KMS-11 (cell line): ENCODE results near the gene MCF2.

Source experiments
- H2AFZ ChIP-seq: fragments of 200-600 bp; sonication (generic); 2 replicates; pipeline ENCODE4 v1.6.1; 2016; ENCODE audit warnings: antibody characterized with exemption, mixed run types, low read depth
- H3K27ac ChIP-seq: fragments of 200-600 bp; sonication (generic); 2 replicates; pipeline ENCODE4 v1.6.1; 2016; ENCODE audit warnings: mild to moderate bottlenecking, mixed run types
- H3K27me3 ChIP-seq: fragments of 200-600 bp; sonication (generic); 2 replicates; pipeline ENCODE4 v1.6.1; 2017; ENCODE audit warnings: mild to moderate bottlenecking, low read depth, mixed run types, moderate library complexity; ENCODE audit not compliant: insufficient read depth
- H3K36me3 ChIP-seq: fragments of 200-600 bp; sonication (generic); 2 replicates; pipeline ENCODE4 v1.6.1; 2017; ENCODE audit warnings: mild to moderate bottlenecking, mixed run types; ENCODE audit not compliant: insufficient read depth
- H3K4me1 ChIP-seq: fragments of 200-600 bp; sonication (generic); 2 replicates; pipeline ENCODE4 v1.6.1; 2016; ENCODE audit warnings: mild to moderate bottlenecking, low read depth, mixed run types; ENCODE audit not compliant: poor library complexity, severe bottlenecking
- H3K4me2 ChIP-seq: fragments of 200-600 bp; sonication (generic); 2 replicates; pipeline ENCODE4 v1.7.0; 2016; ENCODE audit warnings: mild to moderate bottlenecking, mixed run types
- H3K4me3 ChIP-seq: fragments of 200-600 bp; sonication (generic); IDR thresholded peaks from 2 replicates; pipeline ENCODE4 v1.6.1; 2017; ENCODE audit warnings: low read depth, low read length, mixed read lengths; ENCODE audit not compliant: insufficient read depth
- H3K79me2 ChIP-seq: fragments of 200-600 bp; sonication (generic); 2 replicates; pipeline ENCODE4 v1.6.1; 2016; ENCODE audit warnings: low read depth, mixed run types; ENCODE audit not compliant: insufficient read depth
- H3K9ac ChIP-seq: fragments of 200-600 bp; sonication (generic); 2 replicates; pipeline ENCODE4 v1.6.1; 2016; ENCODE audit warnings: mild to moderate bottlenecking, mixed run types
- H4K20me1 ChIP-seq: fragments of 200-600 bp; sonication (generic); 2 replicates; pipeline ENCODE4 v1.6.1; 2016; ENCODE audit warnings: mild to moderate bottlenecking, mixed run types; ENCODE audit not compliant: insufficient read depth
- TF ChIP-seq, protein P1 (sequence below): fragments of 200-600 bp; sonication (generic); conservative IDR thresholded peaks from 2 replicates; pipeline ENCODE4 v1.6.1; 2017; ENCODE audit warnings: low read depth, mild to moderate bottlenecking, antibody characterized with exemption, low read length, moderate library complexity, mixed read lengths

MCF2 gene

DNA sequence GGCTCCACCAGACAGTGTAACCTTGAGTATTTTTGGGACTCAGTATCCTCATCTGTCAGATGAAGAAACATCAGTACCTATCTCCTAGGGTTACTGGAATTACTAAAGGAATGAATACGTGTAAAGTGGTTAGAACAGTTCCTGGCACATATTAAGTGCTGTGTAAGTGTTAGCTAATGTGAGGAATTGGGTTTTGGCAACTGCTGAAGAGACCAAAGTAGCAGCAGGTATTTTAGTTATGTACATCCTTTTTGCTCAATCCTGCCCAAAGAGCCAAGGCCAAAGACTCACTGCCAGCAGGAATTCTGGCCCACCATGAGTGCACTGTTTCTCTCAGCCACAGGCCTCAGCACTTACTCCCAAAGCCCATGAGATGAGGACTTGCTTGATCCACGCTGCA, 16.7 kb upstream of the MCF2 start:
- H3K9ac ChIP-seq, result no peak overlapping the region
- H3K4me1 ChIP-seq, result peaks cover 30% of the 10 kb centered on the region
- no peak overlapping the region for H3K4me3 ChIP-seq
- H3K27me3 ChIP-seq, result no peaks in the 10 kb centered on the region
- H3K79me2 ChIP-seq, result no peaks in the 10 kb centered on the region
- no peak overlapping the region for H2AFZ ChIP-seq
- TF ChIP-seq, protein P1, sequence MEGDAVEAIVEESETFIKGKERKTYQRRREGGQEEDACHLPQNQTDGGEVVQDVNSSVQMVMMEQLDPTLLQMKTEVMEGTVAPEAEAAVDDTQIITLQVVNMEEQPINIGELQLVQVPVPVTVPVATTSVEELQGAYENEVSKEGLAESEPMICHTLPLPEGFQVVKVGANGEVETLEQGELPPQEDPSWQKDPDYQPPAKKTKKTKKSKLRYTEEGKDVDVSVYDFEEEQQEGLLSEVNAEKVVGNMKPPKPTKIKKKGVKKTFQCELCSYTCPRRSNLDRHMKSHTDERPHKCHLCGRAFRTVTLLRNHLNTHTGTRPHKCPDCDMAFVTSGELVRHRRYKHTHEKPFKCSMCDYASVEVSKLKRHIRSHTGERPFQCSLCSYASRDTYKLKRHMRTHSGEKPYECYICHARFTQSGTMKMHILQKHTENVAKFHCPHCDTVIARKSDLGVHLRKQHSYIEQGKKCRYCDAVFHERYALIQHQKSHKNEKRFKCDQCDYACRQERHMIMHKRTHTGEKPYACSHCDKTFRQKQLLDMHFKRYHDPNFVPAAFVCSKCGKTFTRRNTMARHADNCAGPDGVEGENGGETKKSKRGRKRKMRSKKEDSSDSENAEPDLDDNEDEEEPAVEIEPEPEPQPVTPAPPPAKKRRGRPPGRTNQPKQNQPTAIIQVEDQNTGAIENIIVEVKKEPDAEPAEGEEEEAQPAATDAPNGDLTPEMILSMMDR, result no peak
- no peak overlapping the region; the same call in 1 of the 2 replicates for H3K4me2 ChIP-seq
- no peaks in the 10 kb centered on the region for H3K36me3 ChIP-seq
- no peak overlapping the region for H3K27ac ChIP-seq
- no peaks in the 10 kb centered on the region for H4K20me1 ChIP-seq

DNA sequence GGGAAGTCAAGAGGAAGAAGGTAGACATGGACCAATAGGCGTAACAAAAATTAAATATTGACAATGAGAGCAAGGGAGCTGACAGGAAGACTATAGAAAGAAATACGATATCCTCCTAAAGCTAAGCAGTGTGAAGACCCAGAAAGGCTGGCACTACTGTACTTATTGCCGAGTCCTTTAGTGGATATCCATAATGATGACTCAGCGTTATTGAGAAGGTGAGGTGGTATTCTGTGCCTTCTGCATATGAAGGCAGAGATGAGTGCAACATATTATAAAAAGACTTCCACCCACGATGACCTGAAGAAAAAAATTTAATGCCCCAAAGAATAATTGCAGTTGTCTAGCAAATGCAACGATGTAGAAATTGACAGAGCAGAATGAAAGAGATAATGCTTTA, 13.0 kb upstream of the MCF2 start:
- no peaks in the 10 kb centered on the region for H4K20me1 ChIP-seq
- H2AFZ ChIP-seq, result no peak overlapping the region
- TF ChIP-seq, protein P1, result no peak
- peaks cover 13% of the 10 kb centered on the region for H3K4me1 ChIP-seq
- H3K4me3 ChIP-seq, result no peak overlapping the region
- no peaks in the 10 kb centered on the region for H3K27me3 ChIP-seq
- no peak overlapping the region for H3K27ac ChIP-seq
- H3K4me2 ChIP-seq, result no peak overlapping the region
- H3K79me2 ChIP-seq, result no peaks in the 10 kb centered on the region
- no peaks in the 10 kb centered on the region for H3K36me3 ChIP-seq
- no peak overlapping the region for H3K9ac ChIP-seq

DNA sequence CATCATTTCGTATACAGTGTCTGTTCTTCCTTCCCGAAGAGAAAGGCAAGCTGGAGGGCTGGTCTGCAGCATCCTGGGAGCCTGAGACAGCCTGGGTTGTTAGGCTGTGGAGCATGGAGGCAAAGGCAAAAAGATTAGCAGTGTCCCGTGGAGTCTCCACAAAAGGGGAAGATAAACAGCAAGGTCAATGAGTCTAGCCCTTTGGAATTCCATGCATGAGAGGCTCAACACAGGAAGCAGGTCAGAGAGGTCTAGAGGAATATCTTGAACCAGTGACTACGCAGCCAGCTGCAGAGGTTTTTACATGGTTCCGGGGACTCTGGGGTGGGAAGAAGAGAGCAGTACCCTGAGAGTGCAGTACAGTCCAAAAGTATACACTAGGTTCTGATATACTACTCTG, 12.2 kb upstream of the MCF2 start:
- Histone ChIP-seq H3K9ac (no peak overlapping the region), H2AFZ (no peak overlapping the region), H4K20me1 (no peaks in the 10 kb centered on the region), H3K36me3 (no peaks in the 10 kb centered on the region), H3K4me3 (no peak overlapping the region), H3K79me2 (no peaks in the 10 kb centered on the region), H3K4me2 (no peak overlapping the region), H3K4me1 (peaks cover 7% of the 10 kb centered on the region), H3K27me3 (no peaks in the 10 kb centered on the region), H3K27ac (no peak overlapping the region)
- TF ChIP-seq, protein P1, result no peak

DNA sequence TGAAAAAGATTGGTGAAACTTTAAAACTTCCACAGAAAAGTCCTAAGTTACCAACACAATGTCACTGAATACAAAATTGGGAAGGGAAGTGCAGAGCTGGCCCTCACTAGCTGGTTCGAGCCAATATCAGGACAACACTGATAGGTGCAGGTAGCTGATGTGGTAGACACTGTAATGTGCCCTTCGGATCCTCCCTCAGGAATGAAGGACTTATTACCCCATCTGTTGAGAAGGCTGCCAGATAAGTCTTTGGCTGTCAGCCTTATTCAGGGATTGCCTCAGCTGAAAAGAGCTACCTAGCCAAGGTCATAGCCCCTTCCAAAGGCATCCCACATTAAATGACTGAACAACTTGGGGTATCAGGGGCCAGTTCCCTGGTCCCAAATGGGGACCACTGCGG, 5.3 kb downstream of the MCF2 start:
- Histone ChIP-seq H3K4me3 (no peak overlapping the region), H3K4me1 (no peaks in the 10 kb centered on the region), H4K20me1 (no peaks in the 10 kb centered on the region), H3K4me2 (no peak overlapping the region), H3K27me3 (no peaks in the 10 kb centered on the region), H3K79me2 (no peaks in the 10 kb centered on the region), H3K27ac (no peak overlapping the region), H3K9ac (no peak overlapping the region), H3K36me3 (no peaks in the 10 kb centered on the region), H2AFZ (no peak overlapping the region)
- TF ChIP-seq, protein P1, result no peak
